ENCODE measurements around the gene TRIM15.

DNA sequence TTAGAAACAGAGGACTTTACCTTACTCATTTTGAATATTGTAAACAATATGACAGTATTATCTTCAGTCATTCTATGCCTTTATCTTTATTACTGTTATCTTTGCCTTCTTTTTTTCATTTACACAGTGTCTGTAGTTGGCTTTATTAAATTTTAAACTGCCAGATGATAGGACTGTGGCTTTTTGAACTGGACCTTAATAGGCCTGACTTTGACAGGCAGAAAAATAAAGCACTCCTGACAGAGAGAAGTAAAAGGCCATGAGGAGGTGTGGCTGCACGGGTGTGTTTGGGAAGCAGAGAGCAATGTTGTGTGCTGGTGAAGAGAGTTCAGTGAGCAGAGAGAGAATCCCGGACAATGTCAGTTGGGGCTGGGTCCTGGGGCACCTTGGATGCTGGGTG is 19.6 kb upstream of the TRIM15 start:
- TF ChIP-seq SMAD2 (IDR thresholded peaks at IDR 0.05; ENCODE audit: low read depth, low read length) (no peak), HLTF (IDR thresholded peaks at IDR 0.05) (no peak)
- TF ChIP-seq, protein P1, sequence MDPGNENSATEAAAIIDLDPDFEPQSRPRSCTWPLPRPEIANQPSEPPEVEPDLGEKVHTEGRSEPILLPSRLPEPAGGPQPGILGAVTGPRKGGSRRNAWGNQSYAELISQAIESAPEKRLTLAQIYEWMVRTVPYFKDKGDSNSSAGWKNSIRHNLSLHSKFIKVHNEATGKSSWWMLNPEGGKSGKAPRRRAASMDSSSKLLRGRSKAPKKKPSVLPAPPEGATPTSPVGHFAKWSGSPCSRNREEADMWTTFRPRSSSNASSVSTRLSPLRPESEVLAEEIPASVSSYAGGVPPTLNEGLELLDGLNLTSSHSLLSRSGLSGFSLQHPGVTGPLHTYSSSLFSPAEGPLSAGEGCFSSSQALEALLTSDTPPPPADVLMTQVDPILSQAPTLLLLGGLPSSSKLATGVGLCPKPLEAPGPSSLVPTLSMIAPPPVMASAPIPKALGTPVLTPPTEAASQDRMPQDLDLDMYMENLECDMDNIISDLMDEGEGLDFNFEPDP (CRISPR knock-in tag; IDR thresholded peaks at IDR 0.05), result no peak

Data from K562 (cell line).